ENCODE data around the gene CRCP.
"Not testable (repeated sequence)": the region's sequence is repeated elsewhere in the genome, so short reads cannot be mapped to it uniquely, and the experiment has no call there.

Gene CRCP

GRCh38 chr7:66108410-66108809 is 6.2 kb upstream of the CRCP start:
- DNase-seq (ENCODE audit: low spot score) = not testable (repeated sequence)

- no peak for DNase-seq (ENCODE audit: low spot score)
These were observed 3.8 kb upstream of the CRCP start for GRCh38 chr7:66110856-66111255.

GRCh38 chr7:66116680-66117420 is 2.2 kb downstream of the CRCP start:
- DNase-seq (ENCODE audit: low spot score) = not testable (repeated sequence)

- DNase-seq (ENCODE audit: low spot score) = no peak
These were observed 4.0 kb downstream of the CRCP start for GRCh38 chr7:66118603-66119002.

GRCh38 chr7:66119245-66119850 is 4.7 kb downstream of the CRCP start:
- no peak for DNase-seq (ENCODE audit: low spot score)

GRCh38 chr7:66123175-66123528 is 8.5 kb downstream of the CRCP start:
- DNase-seq (ENCODE audit: low spot score) = no peak

- DNase-seq (ENCODE audit: low spot score) = not testable (repeated sequence)
These were observed 9.9 kb downstream of the CRCP start for GRCh38 chr7:66124569-66124861.

GRCh38 chr7:66125052-66125694 is 10.5 kb downstream of the CRCP start:
- DNase-seq (ENCODE audit: low spot score) = no peak

GRCh38 chr7:66125781-66126352 is 11.2 kb downstream of the CRCP start:
- not testable (repeated sequence) for DNase-seq (ENCODE audit: low spot score)

GRCh38 chr7:66127172-66127571 is 12.5 kb downstream of the CRCP start:
- DNase-seq (ENCODE audit: low spot score) = not testable (repeated sequence)

- no peak for DNase-seq (ENCODE audit: low spot score)
These were observed 24.5 kb downstream of the CRCP start for GRCh38 chr7:66138994-66139752.

GRCh38 chr7:66140924-66141323 is 26.3 kb downstream of the CRCP start:
- DNase-seq (ENCODE audit: low spot score) = no peak

- no peak for DNase-seq (ENCODE audit: low spot score)
These were observed 27.7 kb downstream of the CRCP start for GRCh38 chr7:66142334-66142733.

- DNase-seq (ENCODE audit: low spot score) = no peak
These were observed 28.3 kb downstream of the CRCP start for GRCh38 chr7:66142996-66143395.

GRCh38 chr7:66143876-66144332 is 29.3 kb downstream of the CRCP start:
- DNase-seq (ENCODE audit: low spot score) = no peak

- DNase-seq (ENCODE audit: low spot score) = no peak
These were observed 30.9 kb downstream of the CRCP start for GRCh38 chr7:66145400-66146104.

GRCh38 chr7:66146701-66147100 is 32.1 kb downstream of the CRCP start:
- DNase-seq (ENCODE audit: low spot score) = no peak

GRCh38 chr7:66147657-66148056 is 33.0 kb downstream of the CRCP start:
- not testable (repeated sequence) for DNase-seq (ENCODE audit: low spot score)

GRCh38 chr7:66150471-66150870 is 35.8 kb downstream of the CRCP start:
- no peak for DNase-seq (ENCODE audit: low spot score)

GRCh38 chr7:66152371-66153191 is 37.9 kb downstream of the CRCP start:
- DNase-seq (ENCODE audit: low spot score) = no peak

GRCh38 chr7:66153691-66154090 is 39.0 kb downstream of the CRCP start:
- DNase-seq (ENCODE audit: low spot score) = no peak
